Stomach (tissue), 9 donors: Measurements from ENCODE around the gene RALGAPA2. TPM values are rescaled to one million over a fixed set of nuclear protein-coding genes. Genes with fewer than 3 reads are reported as not detected.

ENCODE experiments used
- DNase-seq, 2 donors: peaks; one replicate each; pipeline versions ENCODE4 v3.0.0 to v3.0.0-alpha.2; 2013 to 2019
- H3K27ac ChIP-seq, 5 donors: fragments of 200-600 bp in 4 of 5; sonication (generic) in 4 of 5; one replicate each; pipeline ENCODE4 v1.5.1; 2013 to 2019; ENCODE audit warnings: mild to moderate bottlenecking in 1 of 5, moderate library complexity in 1 of 5
- H3K27me3 ChIP-seq, 3 donors: fragments of 200-600 bp; sonication (generic); one replicate each; pipeline ENCODE4 v1.5.1; 2017 to 2019; ENCODE audit warnings: mixed run types in 1 of 3
- H3K36me3 ChIP-seq, 4 donors: fragments of 200-600 bp; sonication (generic); 1 replicate in 3 of 4; 2 replicates in 1 of 4; pipeline ENCODE4 v1.5.1; 2016 to 2019
- H3K4me1 ChIP-seq, 4 donors: fragments of 200-600 bp; sonication (generic); one replicate each; pipeline ENCODE4 v1.5.1; 2016 to 2019
- H3K4me3 ChIP-seq, 4 donors: fragments of 200-600 bp; sonication (generic) in 3 of 4; one replicate each; pipeline ENCODE4 v1.5.1; 2016 to 2019; ENCODE audit warnings: mild to moderate bottlenecking in 1 of 4
- H3K9me3 ChIP-seq, 4 donors: fragments of 200-600 bp; sonication (generic); one replicate each; pipeline ENCODE4 v1.5.1; 2016 to 2019
- EP300 ChIP-seq: sonication (generic); formaldehyde crosslinking; IDR thresholded peaks from one replicate; pipeline ENCODE4 v1.6.1; 2017; ENCODE audit warnings: antibody characterized with exemption
- POLR2A ChIP-seq, 4 donors: fragments of 450-650 bp; IDR thresholded peaks; one replicate each; pipeline ENCODE4 v1.6.1; 2016; ENCODE audit warnings: antibody characterized with exemption in 4 of 4, control low read depth in 2 of 4, mild to moderate bottlenecking in 1 of 4, moderate library complexity in 1 of 4
- POLR2AphosphoS5 ChIP-seq, 3 donors: sonication (generic); formaldehyde crosslinking; IDR thresholded peaks; one replicate each; pipeline ENCODE4 v1.6.1; 2016; ENCODE audit warnings: antibody characterized with exemption in 3 of 3
- WGBS, 5 donors: extraction: QIAGEN DNeasy Blood & Tissue Kit in 3 of 5; methylation state at CpG; one replicate each; pipeline versions ENCODE4 v1.1.5 to v1.1.7; 2013 to 2018; 5-methylcytosine and 5-hydroxymethylcytosine counted together
- intact Hi-C: fragments of 100-400 bp; cut with DNase I; formaldehyde crosslinking; loops from one replicate; pipeline ENCODE4 v1.15.1; 2023; ENCODE audit warnings: low total_unique reads
- polyA plus RNA-seq, 3 donors: library from polyadenylated mRNA; stranded (reverse); fragments of 200-250 nt; gene quantifications; one replicate each; pipeline ENCODE4 v1.2.3, GENCODE V29; 2013
- total RNA-seq, 5 donors: library from RNA; depleted of rRNA; stranded (reverse); fragments of >200 nt; gene quantifications; one replicate each; pipeline versions ENCODE4 v1.1.0 to v1.2.3, GENCODE V29; 2014 to 2016
- TF ChIP-seq, protein P1 (sequence below), 7 experiments: fragments of 450-650 bp in 4 of 7; fragments of 200-600 bp in 3 of 7; sonication (generic) in 3 of 7; IDR thresholded peaks; one replicate each; pipeline ENCODE4 v1.5.1; 2016 to 2019; ENCODE audit warnings: antibody characterized with exemption in 7 of 7, control low read depth in 2 of 7, mild to moderate bottlenecking in 1 of 7
- donor health status: healthy with polysubstance abuse.
- donor health status: Bipolar disorder and iron deficiency.
- donor health status: healthy.

Gene RALGAPA2
- total and polyA plus RNA-seq, 8 donors, result 4.3 to 159 (median 48.7) TPM

DNA sequence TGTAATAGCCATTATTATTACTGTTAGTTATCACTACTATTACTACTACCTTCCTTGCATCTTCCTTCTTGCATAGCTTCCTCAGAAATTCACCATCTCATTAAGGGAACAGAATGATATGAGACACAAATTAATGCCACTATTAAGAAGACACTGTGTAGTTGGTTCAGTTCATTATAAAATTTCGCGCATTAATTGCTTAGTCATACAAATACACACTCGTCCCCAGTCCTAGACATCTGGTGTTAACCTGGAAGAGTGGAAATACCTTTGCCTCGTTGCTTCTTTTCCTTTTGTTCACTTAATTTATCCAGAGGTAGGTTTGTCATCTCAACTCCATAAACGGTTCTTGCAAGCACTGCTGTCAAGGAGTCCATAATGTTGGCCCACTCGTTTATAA lies 107.5 kb downstream of the RALGAPA2 start:
- TF ChIP-seq, protein P1, sequence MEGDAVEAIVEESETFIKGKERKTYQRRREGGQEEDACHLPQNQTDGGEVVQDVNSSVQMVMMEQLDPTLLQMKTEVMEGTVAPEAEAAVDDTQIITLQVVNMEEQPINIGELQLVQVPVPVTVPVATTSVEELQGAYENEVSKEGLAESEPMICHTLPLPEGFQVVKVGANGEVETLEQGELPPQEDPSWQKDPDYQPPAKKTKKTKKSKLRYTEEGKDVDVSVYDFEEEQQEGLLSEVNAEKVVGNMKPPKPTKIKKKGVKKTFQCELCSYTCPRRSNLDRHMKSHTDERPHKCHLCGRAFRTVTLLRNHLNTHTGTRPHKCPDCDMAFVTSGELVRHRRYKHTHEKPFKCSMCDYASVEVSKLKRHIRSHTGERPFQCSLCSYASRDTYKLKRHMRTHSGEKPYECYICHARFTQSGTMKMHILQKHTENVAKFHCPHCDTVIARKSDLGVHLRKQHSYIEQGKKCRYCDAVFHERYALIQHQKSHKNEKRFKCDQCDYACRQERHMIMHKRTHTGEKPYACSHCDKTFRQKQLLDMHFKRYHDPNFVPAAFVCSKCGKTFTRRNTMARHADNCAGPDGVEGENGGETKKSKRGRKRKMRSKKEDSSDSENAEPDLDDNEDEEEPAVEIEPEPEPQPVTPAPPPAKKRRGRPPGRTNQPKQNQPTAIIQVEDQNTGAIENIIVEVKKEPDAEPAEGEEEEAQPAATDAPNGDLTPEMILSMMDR (IDR thresholded peaks at IDR 0.05), result no peak
- TF ChIP-seq EP300, result no peak
- TF ChIP-seq POLR2AphosphoS5 (IDR thresholded peaks at IDR 0.05), result no peak
- no peak for TF ChIP-seq POLR2A (IDR thresholded peaks at IDR 0.05)
- 89 to 92% (median 89%) methylated on average over 6 of the region's 6 CpGs for WGBS, 5 donors
- no peak for DNase-seq
- no peak overlapping the region for H3K4me3 ChIP-seq
- H3K27me3 ChIP-seq, result no peaks in the 10 kb centered on the region
- no peaks in the 10 kb centered on the region for H3K9me3 ChIP-seq
- peaks cover 0 to 81% (median 61%) of the 10 kb centered on the region in 4 donors for H3K36me3 ChIP-seq
- intact Hi-C loops, result no loop called here
- no peaks in the 10 kb centered on the region for H3K4me1 ChIP-seq
- no peak overlapping the region for H3K27ac ChIP-seq

DNA sequence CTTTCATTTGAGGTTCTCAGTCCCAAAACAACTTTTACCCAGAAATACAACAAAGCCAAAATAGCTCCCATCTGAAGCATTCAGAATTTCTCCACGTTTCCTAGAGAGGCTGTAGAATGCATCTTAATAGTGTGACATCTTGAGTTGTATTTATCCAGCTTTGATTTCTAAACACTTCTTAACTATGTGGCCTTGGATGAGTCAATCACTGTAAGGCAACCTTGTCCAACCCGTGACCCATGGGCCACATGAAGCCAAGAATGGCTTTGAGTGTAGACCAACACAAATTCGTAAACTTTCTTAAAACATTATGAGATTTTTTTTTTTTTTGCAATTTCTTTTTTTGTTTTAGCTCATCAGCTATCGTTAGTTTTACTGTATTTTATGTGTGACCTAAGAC lies 108.1 kb downstream of the RALGAPA2 start:
- no peak overlapping the region for H3K4me3 ChIP-seq
- H3K27ac ChIP-seq, result no peak overlapping the region
- no peaks in the 10 kb centered on the region for H3K27me3 ChIP-seq
- peaks cover 0 to 82% (median 61%) of the 10 kb centered on the region in 4 donors for H3K36me3 ChIP-seq
- H3K9me3 ChIP-seq, result no peaks in the 10 kb centered on the region
- no peak for DNase-seq
- 93 to 99% (median 94%) methylated on average over 4 of the region's 4 CpGs for WGBS, 5 donors
- no peak for TF ChIP-seq EP300
- TF ChIP-seq, protein P1 (IDR thresholded peaks at IDR 0.05), result no peak
- TF ChIP-seq POLR2A (IDR thresholded peaks at IDR 0.05), result no peak
- no peak for TF ChIP-seq POLR2AphosphoS5 (IDR thresholded peaks at IDR 0.05)
- intact Hi-C loops, result no loop called here
- no peaks in the 10 kb centered on the region for H3K4me1 ChIP-seq

DNA sequence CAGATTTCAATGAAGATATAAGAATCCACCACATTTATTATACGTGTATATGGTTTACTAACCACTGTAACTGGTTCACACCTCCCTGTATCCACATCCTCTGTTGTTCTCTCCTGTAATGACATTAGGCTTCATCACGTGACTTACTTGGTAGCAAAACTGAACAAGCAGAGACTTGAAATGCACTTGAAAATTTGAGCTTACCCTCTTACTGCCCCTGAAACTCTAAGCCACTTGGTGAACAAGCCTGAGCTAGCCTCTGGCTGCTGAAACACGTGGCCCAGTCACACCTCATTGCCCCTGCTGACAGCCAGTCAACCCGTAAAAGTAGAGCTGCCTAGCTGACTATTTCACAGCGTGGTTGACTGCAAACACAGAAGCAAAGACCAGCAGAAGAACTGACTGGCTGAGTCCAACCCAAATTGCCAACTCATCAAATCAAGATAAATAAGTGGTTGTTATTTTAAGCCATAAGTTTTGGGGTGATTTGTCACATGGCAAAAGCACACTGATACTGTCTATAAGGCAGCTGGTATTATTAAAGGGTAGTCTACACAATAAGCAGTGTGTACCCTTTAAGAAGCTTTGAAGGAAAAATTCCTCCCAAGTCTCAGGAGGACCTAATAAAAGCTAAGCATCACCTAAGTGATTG lies 109.0 kb downstream of the RALGAPA2 start:
- 64 to 76% (median 71%) methylated on average over 5 of the region's 5 CpGs for WGBS, 5 donors
- Histone ChIP-seq H3K36me3 (peaks cover 0 to 84% (median 65%) of the 10 kb centered on the region in 4 donors), H3K27me3 (no peaks in the 10 kb centered on the region), H3K4me1 (no peaks in the 10 kb centered on the region), H3K9me3 (no peaks in the 10 kb centered on the region), H3K4me3 (no peak overlapping the region), H3K27ac (no peak overlapping the region)
- intact Hi-C loops, result no loop called here
- peak in 1 of 2 donors; percentile 16 for DNase-seq
- TF ChIP-seq EP300 (no peak), POLR2A (IDR thresholded peaks at IDR 0.05) (no peak), POLR2AphosphoS5 (IDR thresholded peaks at IDR 0.05) (no peak)
- TF ChIP-seq, protein P1 (IDR thresholded peaks at IDR 0.05), result no peak

DNA sequence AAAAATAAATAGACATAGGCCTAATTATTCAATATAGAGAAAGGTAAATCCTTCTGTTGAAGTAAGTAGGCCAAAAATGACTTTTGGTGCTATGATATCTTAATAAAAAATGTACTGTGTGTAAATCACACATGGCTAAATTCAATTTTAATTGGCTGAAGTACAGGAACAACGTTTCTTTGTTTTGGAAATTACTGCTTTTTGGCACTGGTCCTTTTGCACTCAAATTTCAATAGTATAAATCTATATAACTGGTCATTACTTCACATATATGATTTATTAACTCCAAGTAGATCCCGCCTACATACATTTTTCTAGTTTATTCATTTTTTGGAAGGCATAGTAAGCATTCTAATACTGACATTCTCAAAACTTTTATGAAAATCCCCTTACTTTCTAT lies 114.5 kb downstream of the RALGAPA2 start:
- TF ChIP-seq POLR2A (IDR thresholded peaks at IDR 0.05) (no peak), POLR2AphosphoS5 (IDR thresholded peaks at IDR 0.05) (no peak), EP300 (no peak)
- TF ChIP-seq, protein P1 (IDR thresholded peaks at IDR 0.05), result no peak
- Histone ChIP-seq H3K27ac (no peak overlapping the region), H3K9me3 (no peaks in the 10 kb centered on the region), H3K4me3 (no peak overlapping the region), H3K36me3 (peaks cover 0 to 64% (median 53%) of the 10 kb centered on the region in 4 donors), H3K4me1 (peaks cover 0 to 13% (median 5%) of the 10 kb centered on the region in 4 donors), H3K27me3 (no peaks in the 10 kb centered on the region)
- intact Hi-C loops, result no loop called here
- DNase-seq, result no peak
- 57 to 69% (median 59%) methylated on average over 2 of the region's 2 CpGs for WGBS, 5 donors
